ENCODE data around the gene BLOC1S6. TPM values are rescaled to one million over a fixed set of nuclear protein-coding genes. Genes with fewer than 3 reads are reported as not detected.

The BLOC1S6 gene
- total RNA-seq, 1 experiment from 2014 or later = 40.1 TPM

DNA sequence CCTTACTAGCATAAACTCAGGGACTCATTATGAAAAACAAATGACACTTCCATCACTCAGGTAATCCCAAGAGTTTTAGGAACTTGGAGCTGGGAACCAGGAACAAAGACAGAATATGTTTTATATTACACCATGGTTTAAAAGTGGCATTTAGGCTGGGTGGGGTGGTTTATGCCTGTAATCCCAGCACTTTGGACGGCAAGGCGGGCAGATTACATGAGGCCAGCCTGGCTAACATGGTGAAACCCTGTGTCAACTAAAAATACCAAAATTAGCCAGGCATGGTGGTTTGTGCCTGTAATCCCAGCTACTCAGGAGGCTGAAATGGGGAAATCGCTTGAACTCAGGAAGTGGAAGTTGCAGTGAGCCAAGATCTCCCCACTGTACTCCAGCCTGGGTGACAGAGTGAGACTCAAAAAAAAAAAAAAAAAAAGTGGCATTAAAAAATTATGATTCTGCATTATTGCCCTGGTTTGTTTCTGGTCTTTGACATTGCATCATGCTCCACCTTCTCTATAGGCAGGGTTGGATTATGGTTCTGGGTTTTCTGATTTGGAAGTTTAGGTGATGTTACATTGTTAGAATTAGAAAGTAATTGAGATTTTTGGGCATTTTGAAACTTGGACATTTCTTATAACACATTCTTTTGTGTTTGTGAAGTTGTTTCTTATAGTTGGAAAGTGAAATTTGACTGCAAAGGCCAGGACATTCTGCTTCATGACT is 66.7 kb downstream of the BLOC1S6 start:
- TF ChIP-seq EZH2 (IDR thresholded peaks at IDR 0.05; ENCODE audit: low read length, unreplicated experiment) = no peak
- TF ChIP-seq, protein P1, sequence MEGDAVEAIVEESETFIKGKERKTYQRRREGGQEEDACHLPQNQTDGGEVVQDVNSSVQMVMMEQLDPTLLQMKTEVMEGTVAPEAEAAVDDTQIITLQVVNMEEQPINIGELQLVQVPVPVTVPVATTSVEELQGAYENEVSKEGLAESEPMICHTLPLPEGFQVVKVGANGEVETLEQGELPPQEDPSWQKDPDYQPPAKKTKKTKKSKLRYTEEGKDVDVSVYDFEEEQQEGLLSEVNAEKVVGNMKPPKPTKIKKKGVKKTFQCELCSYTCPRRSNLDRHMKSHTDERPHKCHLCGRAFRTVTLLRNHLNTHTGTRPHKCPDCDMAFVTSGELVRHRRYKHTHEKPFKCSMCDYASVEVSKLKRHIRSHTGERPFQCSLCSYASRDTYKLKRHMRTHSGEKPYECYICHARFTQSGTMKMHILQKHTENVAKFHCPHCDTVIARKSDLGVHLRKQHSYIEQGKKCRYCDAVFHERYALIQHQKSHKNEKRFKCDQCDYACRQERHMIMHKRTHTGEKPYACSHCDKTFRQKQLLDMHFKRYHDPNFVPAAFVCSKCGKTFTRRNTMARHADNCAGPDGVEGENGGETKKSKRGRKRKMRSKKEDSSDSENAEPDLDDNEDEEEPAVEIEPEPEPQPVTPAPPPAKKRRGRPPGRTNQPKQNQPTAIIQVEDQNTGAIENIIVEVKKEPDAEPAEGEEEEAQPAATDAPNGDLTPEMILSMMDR (conservative IDR thresholded peaks at IDR 0.05; ENCODE audit: low read depth, low read length) = no peak
- TF ChIP-seq EZH2phosphoT487 (IDR thresholded peaks at IDR 0.05; ENCODE audit: borderline replicate concordance, low read length) = no peak
- ATAC-seq (no peak), DNase-seq (no peak)
- Histone ChIP-seq H3K4me3 (ENCODE audit: low read length) (no peak overlapping the region), H3K9ac (ENCODE audit: low read length) (no peak overlapping the region), H3K4me1 (ENCODE audit: insufficient read depth, low read length) (peaks cover 8% of the 10 kb centered on the region), H3K27ac (ENCODE audit: low read length) (no peak overlapping the region), H3K79me2 (ENCODE audit: low read length) (peaks cover 72% of the 10 kb centered on the region), H3K4me2 (ENCODE audit: low read length) (no peak overlapping the region), H3F3A (ENCODE audit: low read length, unreplicated experiment) (no peaks in the 10 kb centered on the region), H2AFZ (ENCODE audit: low read length) (no peak overlapping the region), H3K9me3 (ENCODE audit: low read length) (no peaks in the 10 kb centered on the region), H3K36me3 (ENCODE audit: low read depth, low read length) (no peaks in the 10 kb centered on the region), H3K27me3 (ENCODE audit: low read length) (no peaks in the 10 kb centered on the region), H3K9me2 (replicated peaks; ENCODE audit: low read length) (no peaks in the 10 kb centered on the region), H4K20me1 (ENCODE audit: low read length) (no peaks in the 10 kb centered on the region)
- ChIA-PET CTCF (no interaction called here), POLR2A (ENCODE audit: unreplicated experiment) (no interaction called here)
- intact Hi-C loops (cut with micrococcal nuclease) = no loop called here
- BruUV-seq (replicated peaks) = no TSS peak

- BruUV-seq (replicated peaks) = no TSS peak
- Histone ChIP-seq H3K9ac (ENCODE audit: low read length) (no peak overlapping the region), H3K27ac (ENCODE audit: low read length) (no peak overlapping the region), H4K20me1 (ENCODE audit: low read length) (no peaks in the 10 kb centered on the region), H3F3A (ENCODE audit: low read length, unreplicated experiment) (no peaks in the 10 kb centered on the region), H3K27me3 (ENCODE audit: low read length) (no peaks in the 10 kb centered on the region), H3K79me2 (ENCODE audit: low read length) (peaks cover 68% of the 10 kb centered on the region), H3K36me3 (ENCODE audit: low read depth, low read length) (no peaks in the 10 kb centered on the region), H3K4me2 (ENCODE audit: low read length) (no peak overlapping the region), H3K4me3 (ENCODE audit: low read length) (no peak overlapping the region), H3K9me3 (ENCODE audit: low read length) (no peaks in the 10 kb centered on the region), H3K9me2 (replicated peaks; ENCODE audit: low read length) (no peaks in the 10 kb centered on the region), H3K4me1 (ENCODE audit: insufficient read depth, low read length) (no peaks in the 10 kb centered on the region; the same call in 1 of the 2 replicates), H2AFZ (ENCODE audit: low read length) (no peak overlapping the region)
- intact Hi-C loops (cut with micrococcal nuclease) = no loop called here
- DNase-seq = no peak
- CTCF ChIA-PET = no interaction called here
- ATAC-seq = no peak
- POLR2A ChIA-PET (ENCODE audit: unreplicated experiment) = no interaction called here
- TF ChIP-seq EZH2phosphoT487 (IDR thresholded peaks at IDR 0.05; ENCODE audit: borderline replicate concordance, low read length) (no peak), EZH2 (IDR thresholded peaks at IDR 0.05; ENCODE audit: low read length, unreplicated experiment) (no peak)
- TF ChIP-seq, protein P1 (conservative IDR thresholded peaks at IDR 0.05; ENCODE audit: low read depth, low read length) = no peak
Measured at GRCh38 chr15:45654749-45655148, 67.6 kb downstream of the BLOC1S6 start.

GRCh38 chr15:45657254-45657653 is 70.1 kb downstream of the BLOC1S6 start:
- Histone ChIP-seq H3K4me2 (ENCODE audit: low read length) (no peak overlapping the region), H3K9me2 (replicated peaks; ENCODE audit: low read length) (no peaks in the 10 kb centered on the region), H3F3A (ENCODE audit: low read length, unreplicated experiment) (no peaks in the 10 kb centered on the region), H3K9ac (ENCODE audit: low read length) (no peak overlapping the region), H3K4me3 (ENCODE audit: low read length) (no peak overlapping the region), H4K20me1 (ENCODE audit: low read length) (no peaks in the 10 kb centered on the region), H2AFZ (ENCODE audit: low read length) (no peak overlapping the region), H3K4me1 (ENCODE audit: insufficient read depth, low read length) (no peaks in the 10 kb centered on the region), H3K79me2 (ENCODE audit: low read length) (peaks cover 44% of the 10 kb centered on the region), H3K27ac (ENCODE audit: low read length) (no peak overlapping the region), H3K9me3 (ENCODE audit: low read length) (no peaks in the 10 kb centered on the region), H3K27me3 (ENCODE audit: low read length) (no peaks in the 10 kb centered on the region), H3K36me3 (ENCODE audit: low read depth, low read length) (no peaks in the 10 kb centered on the region; the same call in 1 of the 2 replicates)
- BruUV-seq (replicated peaks) = no TSS peak
- ATAC-seq = no peak
- DNase-seq = no peak
- TF ChIP-seq EZH2 (IDR thresholded peaks at IDR 0.05; ENCODE audit: low read length, unreplicated experiment) (no peak), EZH2phosphoT487 (IDR thresholded peaks at IDR 0.05; ENCODE audit: borderline replicate concordance, low read length) (no peak)
- TF ChIP-seq, protein P1 (conservative IDR thresholded peaks at IDR 0.05; ENCODE audit: low read depth, low read length) = no peak
- intact Hi-C loops (cut with micrococcal nuclease) = no loop called here
- ChIA-PET CTCF (no interaction called here), POLR2A (ENCODE audit: unreplicated experiment) (no interaction called here)

All from PC-3 (cell line).